ENCODE measurements around the gene SELENOH.
"Not testable (repeated sequence)": the region's sequence is repeated elsewhere in the genome, so short reads cannot be mapped to it uniquely, and the experiment has no call there.

SELENOH gene, protein sequence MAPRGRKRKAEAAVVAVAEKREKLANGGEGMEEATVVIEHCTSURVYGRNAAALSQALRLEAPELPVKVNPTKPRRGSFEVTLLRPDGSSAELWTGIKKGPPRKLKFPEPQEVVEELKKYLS

DNA sequence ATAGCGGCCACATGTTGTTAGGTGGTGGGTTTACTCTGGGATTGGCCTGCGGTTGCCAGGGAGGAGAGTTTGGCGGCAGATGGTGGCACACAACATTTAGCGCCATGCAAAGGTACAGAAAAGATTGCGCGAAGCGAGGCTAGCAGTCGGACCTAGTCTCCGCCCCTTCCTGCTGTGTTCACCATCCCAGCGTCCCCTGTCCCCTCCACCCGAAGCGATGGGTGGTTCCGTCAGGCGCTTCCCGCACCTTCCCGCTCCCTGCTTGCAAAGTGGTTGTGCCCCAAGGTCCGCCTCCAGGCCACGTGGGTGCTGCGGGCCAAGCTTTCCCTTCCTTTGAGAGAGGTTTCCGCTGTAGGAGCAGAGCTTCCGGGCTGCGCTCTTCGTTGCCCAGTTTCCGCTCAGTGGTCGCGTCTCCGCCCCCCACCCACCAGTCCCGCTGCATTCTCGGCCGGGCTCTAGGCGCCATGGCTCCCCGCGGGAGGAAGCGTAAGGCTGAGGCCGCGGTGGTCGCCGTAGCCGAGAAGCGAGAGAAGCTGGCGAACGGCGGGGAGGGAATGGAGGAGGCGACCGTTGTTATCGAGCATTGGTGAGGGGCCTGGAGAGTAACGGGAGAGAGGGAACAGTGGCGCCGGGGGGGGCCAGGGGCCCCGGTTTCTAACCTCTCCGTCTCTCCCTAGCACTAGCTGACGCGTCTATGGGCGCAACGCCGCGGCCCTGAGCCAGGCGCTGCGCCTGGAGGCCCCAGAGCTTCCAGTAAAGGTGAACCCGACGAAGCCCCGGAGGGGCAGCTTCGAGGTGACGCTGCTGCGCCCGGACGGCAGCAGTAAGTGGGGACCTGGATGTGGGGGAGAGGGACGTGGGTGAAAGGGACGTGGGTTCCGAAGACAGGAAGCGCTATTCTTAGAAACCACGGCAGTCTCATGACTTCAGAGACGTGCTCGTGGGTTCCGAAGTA, at the start of gene SELENOH:
TSS of gene SELENOH (plus strand) at position 360 of the 955 bp plus-strand sequence. CDS start at position 465, 105 bp downstream.
- peak; percentile 80 to 91 for DNase-seq (ENCODE audit: low read depth in 1 of 2, low spot score in 1 of 2)

DNA sequence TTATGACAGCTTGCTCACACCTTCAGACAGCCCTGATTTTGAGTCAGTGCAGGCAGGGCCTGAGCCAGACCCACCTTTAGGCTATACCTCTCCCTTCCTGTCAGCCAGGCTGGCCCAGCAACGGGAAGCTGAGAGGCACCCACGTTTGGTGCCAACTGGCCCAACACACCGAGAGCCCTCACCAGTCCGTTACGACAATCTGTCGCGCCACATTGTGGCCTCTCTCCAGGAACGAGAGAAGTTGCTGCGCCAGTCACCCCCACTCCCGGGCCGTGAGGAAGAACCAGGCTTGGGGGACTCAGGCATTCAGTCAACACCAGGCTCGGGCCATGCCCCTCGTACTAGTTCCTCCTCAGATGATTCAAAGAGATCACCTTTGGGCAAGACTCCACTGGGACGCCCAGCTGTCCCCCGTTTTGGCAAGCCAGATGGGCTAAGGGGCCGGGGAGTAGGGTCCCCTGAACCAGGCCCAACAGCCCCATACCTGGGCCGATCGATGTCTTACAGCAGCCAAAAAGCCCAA, 42.4 kb upstream of the SELENOH start:
- no peak for DNase-seq (ENCODE audit: low read depth in 1 of 2, low spot score in 1 of 2)

DNA sequence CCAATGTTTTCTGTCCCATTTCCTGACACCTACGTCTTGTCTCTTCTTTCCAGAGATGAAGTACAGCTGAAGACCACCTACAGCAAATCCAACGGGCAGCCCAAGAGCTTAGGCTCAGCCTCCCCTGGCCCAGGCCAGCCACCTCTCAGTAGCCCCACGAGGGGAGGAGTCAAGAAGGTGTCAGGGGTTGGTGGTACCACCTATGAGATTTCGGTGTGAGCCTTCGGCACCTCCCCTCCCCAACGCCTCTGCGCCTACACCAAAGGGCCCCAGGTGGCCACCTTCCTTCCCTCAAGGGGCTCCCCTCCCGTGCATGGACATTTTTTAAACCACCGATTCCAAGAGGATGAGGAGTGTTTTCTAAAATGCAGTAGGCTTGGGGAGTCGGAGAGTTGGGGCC, 41.5 kb upstream of the SELENOH start:
- DNase-seq (ENCODE audit: low read depth in 1 of 2, low spot score in 1 of 2): no peak

DNA sequence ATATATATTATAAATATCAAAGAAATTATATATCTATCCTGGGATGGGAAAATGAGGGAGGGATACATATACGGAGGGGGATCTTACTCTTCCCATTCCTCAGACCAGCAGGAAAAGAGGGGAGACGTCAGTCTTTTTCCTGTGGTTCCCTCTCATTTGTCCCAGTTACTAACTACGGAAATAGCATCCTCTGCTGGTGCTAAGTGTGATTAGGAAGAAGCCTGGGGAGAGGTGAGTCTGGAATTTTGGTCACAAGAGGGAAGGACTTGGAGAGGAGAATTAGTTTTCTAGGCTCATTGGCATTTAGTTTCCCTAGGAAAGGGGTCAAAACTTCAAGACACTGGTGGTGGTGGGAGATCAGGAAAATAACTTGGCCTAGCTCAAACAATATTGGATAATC, 40.9 kb upstream of the SELENOH start:
- DNase-seq (ENCODE audit: low read depth in 1 of 2, low spot score in 1 of 2): no peak

DNA sequence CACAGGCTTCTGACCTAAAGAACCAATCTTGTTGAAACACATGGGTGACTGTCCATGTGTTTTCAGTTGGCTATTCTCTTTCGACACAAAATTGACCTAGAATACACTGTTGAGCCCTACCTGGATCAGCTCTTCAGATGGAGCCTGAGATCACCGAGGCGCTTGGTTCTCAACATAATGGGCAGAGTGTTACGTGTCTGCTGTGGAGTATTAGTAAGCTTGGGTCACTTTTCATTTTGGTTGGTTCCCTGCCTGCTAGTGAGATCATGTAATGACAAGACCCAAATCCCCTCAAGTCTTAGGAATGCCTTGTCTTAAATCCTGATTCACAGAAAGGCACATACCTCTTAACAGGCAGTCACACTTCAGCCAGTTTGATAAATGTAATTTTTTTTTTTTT, 38.0 kb upstream of the SELENOH start:
- DNase-seq (ENCODE audit: low read depth in 1 of 2, low spot score in 1 of 2): no peak

DNA sequence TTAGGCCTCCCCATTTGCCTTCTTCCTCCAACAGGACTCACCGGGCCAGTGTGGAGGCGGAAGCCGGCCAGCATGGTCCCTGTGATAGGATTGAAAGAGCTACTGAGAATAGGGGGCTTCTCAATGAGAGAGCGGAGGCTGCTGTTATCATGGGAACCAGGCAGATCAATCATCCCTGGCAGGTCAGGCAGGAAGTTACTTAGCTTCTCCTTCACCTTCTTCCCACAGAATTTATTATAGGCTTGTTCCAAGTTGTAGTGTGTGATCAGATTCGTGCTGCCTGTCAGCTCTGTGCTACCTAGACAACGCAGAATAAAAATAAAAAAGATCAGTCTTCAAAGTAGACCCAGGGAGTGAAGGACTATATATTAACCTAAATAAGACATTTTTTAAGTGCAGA, 36.4 kb upstream of the SELENOH start:
- no peak for DNase-seq (ENCODE audit: low read depth in 1 of 2, low spot score in 1 of 2)

DNA sequence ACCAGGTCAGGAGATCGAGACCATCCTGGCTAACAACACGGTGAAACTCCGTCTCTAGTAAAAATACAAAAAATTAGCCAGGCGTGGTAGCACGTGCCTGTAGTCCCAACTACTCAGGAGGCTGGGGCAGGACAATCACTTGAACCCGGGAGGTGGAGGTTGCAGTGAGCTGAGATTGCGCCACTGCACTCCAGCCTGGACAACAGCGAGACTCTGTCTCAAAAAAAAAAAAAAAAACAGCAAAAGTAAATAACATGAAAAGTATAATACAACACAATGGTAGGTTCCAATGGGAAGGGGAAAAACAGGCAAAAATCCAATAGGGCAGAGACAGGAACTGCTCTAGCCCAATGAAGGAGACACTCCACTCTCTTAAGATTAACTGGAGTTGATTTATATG, 35.9 kb upstream of the SELENOH start:
- DNase-seq (ENCODE audit: low read depth in 1 of 2, low spot score in 1 of 2): not testable (repeated sequence)

DNA sequence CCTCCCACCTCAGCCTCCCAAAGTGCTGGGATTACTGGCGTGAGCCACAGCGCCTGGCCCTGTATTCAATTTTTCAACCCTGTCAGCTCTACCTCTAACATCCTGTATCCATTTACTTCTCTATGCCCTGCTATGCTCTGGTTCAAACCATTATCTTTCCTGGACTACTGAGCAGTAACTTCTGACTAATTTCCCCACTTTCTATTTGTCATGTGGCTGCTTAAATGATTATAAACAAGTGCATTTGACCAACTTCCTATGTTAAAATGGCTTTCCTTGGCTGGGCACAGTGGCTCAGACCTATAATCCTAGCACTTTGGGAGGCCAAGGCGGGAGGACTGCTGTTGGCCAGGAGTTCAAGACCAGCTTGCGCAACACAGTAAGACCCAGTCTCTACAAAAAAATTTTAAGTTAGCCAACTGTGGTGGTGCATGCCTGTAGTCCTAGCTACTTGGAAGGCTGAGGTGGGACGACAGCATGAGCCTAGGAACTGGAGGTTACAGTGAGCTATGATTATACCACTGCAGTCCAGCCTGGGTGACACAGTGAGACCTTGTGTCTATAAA, 31.4 kb upstream of the SELENOH start:
- DNase-seq (ENCODE audit: low read depth in 1 of 2, low spot score in 1 of 2): no peak

DNA sequence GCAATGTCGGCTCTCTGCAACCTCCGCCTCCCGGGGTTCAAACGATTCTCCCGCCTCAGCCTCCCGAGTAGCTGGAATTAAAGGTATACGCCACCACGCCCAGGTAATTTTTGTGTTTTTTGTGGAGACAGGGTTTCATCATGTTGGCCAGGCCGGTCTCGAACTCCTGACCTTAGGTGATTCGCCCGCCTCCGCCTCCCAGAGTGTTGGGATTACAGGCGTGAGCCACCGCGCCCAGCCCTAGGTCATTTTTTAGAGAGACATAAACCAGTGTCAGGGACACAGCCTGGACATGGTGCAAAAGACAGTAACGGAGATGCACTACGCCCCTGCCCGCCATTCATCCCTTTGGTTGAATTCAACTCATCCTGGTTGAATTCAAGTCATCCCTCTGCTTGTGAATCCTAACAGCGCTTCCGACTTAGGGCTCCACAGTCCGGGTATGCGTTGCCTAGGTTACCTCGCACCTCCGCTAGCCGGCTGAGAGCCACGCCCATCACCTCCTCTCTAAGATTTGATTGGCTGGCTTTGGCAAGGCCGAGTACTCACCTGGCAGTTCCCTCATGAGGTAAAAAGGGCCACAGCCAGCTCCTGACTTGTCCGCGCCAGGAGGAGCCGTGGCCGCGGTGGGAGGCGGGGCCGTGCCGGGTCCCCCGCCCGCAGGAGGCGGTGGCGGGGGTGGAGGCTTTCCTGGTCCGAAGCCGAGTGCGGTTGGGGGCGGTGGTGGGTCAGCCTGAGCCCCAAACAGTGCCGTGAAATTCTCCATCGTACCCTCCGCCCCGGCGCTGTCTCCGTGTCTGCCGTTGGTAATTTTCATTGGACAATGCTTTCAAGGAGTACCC, 29.7 kb upstream of the SELENOH start, which contains the start of gene MED19:
TSS of gene MED19 (minus strand) at position 802 of the 842 bp plus-strand sequence. CDS start at position 766, 36 bp downstream.
- peak; percentile 43 to 60 for DNase-seq (ENCODE audit: low read depth in 1 of 2, low spot score in 1 of 2)

DNA sequence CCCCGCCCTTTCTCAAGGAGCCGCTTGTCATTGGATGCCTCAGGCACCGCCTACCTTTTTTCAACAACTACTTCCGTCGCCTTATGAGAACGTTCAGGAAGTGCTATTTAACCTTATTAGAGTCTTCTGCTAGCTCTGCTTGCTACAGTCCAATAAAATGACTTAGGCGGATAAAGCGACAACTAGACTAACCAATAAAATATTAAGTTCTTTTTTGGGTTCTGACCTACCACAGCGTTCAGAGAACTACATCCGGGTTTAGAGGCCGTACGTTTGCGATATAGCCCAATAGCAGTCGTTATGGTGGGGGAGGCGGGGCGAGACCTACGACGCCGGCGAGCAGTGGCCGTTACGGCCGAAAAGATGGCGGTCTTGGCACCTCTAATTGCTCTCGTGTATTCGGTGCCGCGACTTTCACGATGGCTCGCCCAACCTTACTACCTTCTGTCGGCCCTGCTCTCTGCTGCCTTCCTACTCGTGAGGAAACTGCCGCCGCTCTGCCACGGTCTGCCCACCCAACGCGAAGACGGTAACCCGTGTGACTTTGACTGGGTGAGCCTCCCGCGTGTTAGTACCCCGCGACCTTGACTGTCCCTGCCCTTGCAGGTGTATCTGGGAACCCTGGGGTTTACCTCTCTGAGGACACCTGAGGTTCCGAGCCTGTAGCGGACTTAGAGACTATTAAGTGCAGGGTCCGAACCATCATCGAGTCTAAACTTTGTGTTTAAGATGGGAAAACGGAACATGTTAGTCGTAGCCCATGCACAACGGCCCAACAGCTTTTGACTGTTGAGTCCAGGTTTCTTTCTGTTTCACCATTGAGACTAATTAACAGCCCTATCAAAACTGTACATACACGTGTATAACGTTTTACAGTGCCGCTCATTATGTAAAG, 28.8 kb upstream of the SELENOH start, which contains the start of gene TMX2:
TSS of gene TMX2 (plus strand) at position 338 of the 895 bp plus-strand sequence. CDS start at position 364, 26 bp downstream.
- DNase-seq (ENCODE audit: low read depth in 1 of 2, low spot score in 1 of 2): peak; percentile 74 to 78

DNA sequence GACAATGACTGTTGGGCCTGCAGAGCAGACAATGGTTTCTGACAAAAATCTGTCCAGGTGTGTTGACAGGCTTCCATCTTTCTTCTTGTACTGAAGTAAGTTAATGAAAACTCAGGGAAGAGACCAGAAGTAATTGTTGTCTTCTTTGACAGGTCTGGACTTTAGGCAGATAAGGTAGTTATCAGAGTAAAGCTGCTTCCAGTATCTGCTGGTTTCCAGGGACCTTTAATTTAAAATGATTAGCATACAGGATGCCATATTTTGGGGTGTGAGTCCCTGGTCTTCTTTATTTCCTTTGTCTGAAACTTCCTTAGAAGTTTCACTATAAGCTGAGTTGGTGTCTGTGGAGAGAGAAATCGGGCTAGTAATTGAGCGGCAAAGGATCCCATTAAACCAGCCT, 27.5 kb upstream of the SELENOH start:
- DNase-seq (ENCODE audit: low read depth in 1 of 2, low spot score in 1 of 2): no peak

DNA sequence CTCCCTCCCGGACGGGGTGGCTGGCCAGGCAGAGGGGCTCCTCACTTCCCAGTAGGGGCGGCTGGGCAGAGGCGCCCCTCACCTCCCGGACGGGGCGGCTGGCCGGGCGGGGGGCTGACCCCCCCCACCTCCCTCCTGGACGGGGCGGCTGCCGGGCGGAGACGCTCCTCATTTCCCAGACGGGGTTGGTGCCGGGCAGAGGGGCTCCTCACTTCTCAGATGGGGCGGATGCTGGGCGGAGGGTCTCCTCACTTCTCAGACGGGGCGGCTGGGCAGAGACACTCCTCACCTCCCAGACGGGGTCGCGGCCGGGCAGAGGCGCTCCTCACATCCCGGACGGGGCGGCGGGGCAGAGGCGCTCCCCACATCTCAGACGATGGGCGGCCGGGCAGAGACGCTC, 24.6 kb upstream of the SELENOH start:
- DNase-seq (ENCODE audit: low read depth in 1 of 2, low spot score in 1 of 2): not testable (repeated sequence)

DNA sequence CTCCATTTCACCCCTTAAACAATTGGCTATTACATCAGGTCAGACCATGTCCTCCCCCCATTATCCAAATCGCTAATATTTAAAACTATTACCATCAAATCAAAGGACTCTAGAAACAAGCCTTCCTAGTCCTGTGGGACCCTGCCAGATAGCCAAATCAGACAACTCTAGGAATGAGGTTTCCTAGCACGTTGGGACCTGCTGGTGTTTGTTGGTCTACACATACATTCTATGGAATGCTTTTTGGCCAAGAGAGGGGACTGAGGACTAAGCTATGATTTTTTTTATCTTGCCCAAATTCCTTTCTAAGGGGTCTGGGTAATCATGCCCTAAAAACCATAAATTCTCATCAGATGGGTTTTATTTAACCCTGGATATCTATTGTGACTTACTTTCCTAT, 14.1 kb upstream of the SELENOH start:
- no peak for DNase-seq (ENCODE audit: low read depth in 1 of 2, low spot score in 1 of 2)

DNA sequence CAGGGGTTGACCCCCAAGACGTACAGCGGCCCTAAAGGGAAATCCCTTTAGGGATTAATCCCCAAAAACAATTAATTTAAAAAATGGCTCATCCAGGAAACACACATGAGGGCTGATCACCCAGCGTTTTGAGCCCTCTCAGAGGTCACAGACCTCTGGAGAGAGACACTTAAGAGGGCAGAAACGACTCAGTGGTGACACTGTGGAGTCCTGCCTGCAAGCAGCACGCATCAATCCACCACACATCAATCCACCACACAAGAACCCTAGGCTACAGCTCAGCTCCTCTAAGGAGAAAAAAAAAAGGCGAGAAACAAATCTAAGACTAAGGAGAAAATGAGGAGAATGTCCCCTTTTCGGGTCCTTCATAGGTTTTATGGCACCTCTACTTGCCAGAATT, 12.5 kb upstream of the SELENOH start:
- DNase-seq (ENCODE audit: low read depth in 1 of 2, low spot score in 1 of 2): no peak

DNA sequence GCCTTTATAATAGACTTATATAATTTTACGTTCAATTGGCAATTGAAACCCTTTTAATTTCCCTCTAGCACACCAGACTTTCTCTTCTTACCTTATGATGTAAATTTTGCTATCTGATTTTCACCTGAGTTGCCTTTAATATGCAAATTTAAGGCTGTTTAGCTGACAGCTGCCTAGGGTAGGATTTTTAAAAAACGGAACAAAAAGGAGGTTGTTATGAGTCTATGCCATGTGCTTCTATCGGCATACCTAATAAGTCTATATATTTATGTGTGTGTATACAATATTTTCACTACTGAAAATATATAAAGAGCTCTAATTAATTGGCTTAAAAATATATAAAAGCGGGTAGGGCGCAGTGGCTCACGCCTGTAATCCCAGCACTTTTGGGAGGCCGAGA, 11.8 kb upstream of the SELENOH start:
- no peak for DNase-seq (ENCODE audit: low read depth in 1 of 2, low spot score in 1 of 2)

DNA sequence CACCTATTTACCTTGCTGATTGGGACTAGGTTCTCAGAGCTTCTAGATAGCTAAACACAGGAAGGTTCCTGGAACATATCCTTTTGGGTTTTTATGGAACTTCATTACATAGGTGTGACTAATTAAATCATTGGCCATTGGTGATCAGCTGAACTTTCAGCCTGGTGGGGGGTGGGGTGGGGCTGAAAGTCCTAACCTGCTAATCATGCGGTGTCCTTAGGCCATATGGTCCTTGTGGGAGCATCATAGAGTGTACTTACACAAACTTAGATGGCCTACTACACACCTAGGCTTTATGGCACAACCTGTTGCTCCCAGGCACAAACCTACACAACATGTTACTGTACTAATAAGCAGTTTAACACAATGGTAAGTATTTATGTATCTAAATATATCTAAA, 8.6 kb upstream of the SELENOH start:
- no peak for DNase-seq (ENCODE audit: low read depth in 1 of 2, low spot score in 1 of 2)

DNA sequence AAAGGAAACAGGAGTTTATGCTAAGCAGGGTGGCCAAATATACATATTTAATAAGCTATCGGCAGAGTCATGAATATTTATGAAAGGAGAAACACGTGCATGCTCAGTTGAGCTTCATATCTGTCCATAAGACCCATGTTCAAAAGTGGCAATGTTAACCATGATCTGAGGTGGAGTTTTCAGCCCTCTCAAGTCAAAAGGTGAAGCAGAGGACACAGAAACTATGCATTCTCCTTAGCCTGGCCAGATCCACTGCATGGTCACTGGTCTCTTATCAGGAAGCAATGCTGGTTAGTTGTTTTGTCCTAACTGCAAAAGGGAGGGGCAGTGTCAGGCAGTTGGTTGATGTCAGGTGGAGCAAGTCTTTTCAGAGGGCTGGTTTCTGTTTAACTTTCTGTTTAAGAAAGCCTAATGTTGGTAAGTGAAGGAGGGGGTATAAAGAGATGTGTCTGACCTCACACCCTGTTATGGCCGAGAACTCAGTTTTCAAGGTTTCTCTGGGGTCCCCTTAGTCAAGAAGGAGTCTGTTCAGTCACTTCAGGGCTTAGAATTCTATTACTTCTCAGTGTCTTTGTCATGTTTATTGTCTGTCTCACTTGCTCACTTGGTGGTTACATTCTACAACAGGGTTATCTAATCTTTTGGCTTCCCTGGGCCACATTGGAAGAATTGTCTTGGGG, 5.5 kb upstream of the SELENOH start:
- DNase-seq (ENCODE audit: low read depth in 1 of 2, low spot score in 1 of 2): no peak

DNA sequence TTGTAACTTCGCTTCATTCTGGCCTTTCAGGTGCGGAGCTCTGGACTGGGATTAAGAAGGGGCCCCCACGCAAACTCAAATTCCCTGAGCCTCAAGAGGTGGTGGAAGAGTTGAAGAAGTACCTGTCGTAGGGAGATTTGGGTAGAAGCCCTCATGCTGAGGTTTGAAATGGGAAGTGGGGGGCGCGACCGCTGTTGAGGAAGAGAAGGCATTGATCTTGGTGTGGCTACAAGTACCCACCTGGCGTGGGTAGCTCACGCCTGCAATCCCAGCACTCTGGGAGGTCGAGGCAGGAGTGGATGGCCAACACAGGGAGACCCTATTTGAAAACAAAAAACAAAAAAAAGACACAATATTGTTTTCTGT, 779 bp downstream of the SELENOH start:
- DNase-seq (ENCODE audit: low read depth in 1 of 2, low spot score in 1 of 2): no peak

DNA sequence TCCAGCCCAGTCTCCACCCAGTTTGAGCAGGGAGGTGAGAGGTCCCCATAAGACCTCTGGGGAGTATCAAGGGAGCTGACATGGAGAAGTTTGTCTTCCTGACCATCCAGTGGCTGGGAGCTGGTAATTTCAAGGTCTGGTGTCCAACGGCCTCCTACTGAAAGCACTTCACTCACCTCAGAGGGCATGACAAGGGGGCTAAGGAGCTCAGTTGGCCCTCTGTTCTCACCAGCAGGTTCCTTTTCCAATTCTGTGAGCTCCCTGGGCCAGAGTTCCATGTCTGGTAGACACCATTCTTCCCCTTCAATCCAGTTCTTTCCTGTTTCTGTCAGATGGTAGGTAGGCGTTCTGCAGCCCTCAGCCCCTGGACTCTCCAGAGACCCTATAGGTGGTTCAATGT, 3.1 kb downstream of the SELENOH start:
- DNase-seq (ENCODE audit: low read depth in 1 of 2, low spot score in 1 of 2): no peak

Data from stimulated activated CD4-positive, alpha-beta T cell treated with anti-CD3 and anti-CD28 coated beads, Interleukin-15, amount 100 ng/mL, for 1 hour (primary cell).